SK-N-SH (cell line): ENCODE results near the gene PRKAG1.

ENCODE experiments used
- EP300 ChIP-seq, 2 experiments: IDR thresholded peaks; 2 replicates each; pipeline versions ENCODE4 v1.4.0 to v1.6.1; 2012; ENCODE audit warnings: borderline replicate concordance in 1 of 2, low read depth in 1 of 2, low read length in 1 of 2
- FOSL2 ChIP-seq: IDR thresholded peaks from 2 replicates; pipeline ENCODE4 v1.4.0; 2012; ENCODE audit warnings: low read depth, mild to moderate bottlenecking, moderate library complexity, borderline replicate concordance
- GABPA ChIP-seq: IDR thresholded peaks from 2 replicates; pipeline ENCODE4 v1.4.0; 2012; ENCODE audit warnings: low read depth, mild to moderate bottlenecking
- MXI1 ChIP-seq: IDR thresholded peaks from 2 replicates; pipeline ENCODE4 v1.6.1; 2012; ENCODE audit warnings: mild to moderate bottlenecking, low read depth, low read length, improper control_type of control experiment
- POLR2AphosphoS5 ChIP-seq: IDR thresholded peaks from 2 replicates; pipeline ENCODE4 v1.6.1; 2012; ENCODE audit warnings: low read depth, low read length
- RXRA ChIP-seq: IDR thresholded peaks from 2 replicates; pipeline ENCODE4 v1.4.0; 2012; ENCODE audit warnings: low read depth, mild to moderate bottlenecking, borderline replicate concordance
- YY1 ChIP-seq: IDR thresholded peaks from 2 replicates; pipeline ENCODE4 v1.4.0; 2012; ENCODE audit warnings: low read depth, mild to moderate bottlenecking
- TF ChIP-seq, protein P1 (sequence below): fragments of 150-350 bp; IDR thresholded peaks from 2 replicates; pipeline ENCODE4 v1.6.1; 2017; ENCODE audit warnings: antibody characterized with exemption, low read length, low read depth, borderline replicate concordance
- TF ChIP-seq, protein P2 (sequence below): IDR thresholded peaks from 2 replicates; pipeline ENCODE4 v1.4.0; 2012; ENCODE audit warnings: low read depth
- TF ChIP-seq, protein P3 (sequence below): IDR thresholded peaks from 2 replicates; pipeline ENCODE4 v1.6.1; 2012; ENCODE audit warnings: mild to moderate bottlenecking, low read depth, low read length, moderate library complexity
- TF ChIP-seq, protein P4 (sequence below): fragments of 200-600 bp; sonication (generic); IDR thresholded peaks from 2 replicates; pipeline ENCODE4 v1.6.1; 2017; ENCODE audit warnings: antibody characterized with exemption, mild to moderate bottlenecking, moderate library complexity
- TF ChIP-seq, protein P5 (sequence below): IDR thresholded peaks from 2 replicates; pipeline ENCODE4 v1.4.0; 2012; ENCODE audit warnings: low read depth, borderline replicate concordance

DNA sequence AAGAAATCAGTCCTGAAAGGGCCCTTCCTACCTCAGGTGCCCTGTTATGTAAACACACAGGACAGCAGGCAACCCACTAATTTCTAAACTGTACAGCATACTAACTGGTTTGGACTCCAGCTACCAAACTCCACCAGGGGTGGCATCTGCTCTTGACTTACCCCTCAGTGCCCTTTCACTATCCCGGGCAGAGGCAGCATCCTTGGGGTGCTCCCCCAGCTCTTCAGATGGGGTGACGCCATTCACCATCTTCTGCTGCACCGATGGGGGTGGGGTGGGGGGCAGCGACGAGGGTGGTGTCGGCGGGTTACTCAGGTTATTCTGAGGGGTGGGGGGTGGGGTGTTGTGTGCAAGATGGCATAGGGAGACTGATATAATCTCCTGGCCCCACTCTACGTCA is 11.5 kb upstream of the PRKAG1 start:
- TF ChIP-seq, protein P1, sequence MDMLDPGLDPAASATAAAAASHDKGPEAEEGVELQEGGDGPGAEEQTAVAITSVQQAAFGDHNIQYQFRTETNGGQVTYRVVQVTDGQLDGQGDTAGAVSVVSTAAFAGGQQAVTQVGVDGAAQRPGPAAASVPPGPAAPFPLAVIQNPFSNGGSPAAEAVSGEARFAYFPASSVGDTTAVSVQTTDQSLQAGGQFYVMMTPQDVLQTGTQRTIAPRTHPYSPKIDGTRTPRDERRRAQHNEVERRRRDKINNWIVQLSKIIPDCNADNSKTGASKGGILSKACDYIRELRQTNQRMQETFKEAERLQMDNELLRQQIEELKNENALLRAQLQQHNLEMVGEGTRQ, result no peak
- TF ChIP-seq MXI1 (no peak), POLR2AphosphoS5 (no peak), FOSL2 (no peak), GABPA (no peak), YY1 (no peak), RXRA (no peak), EP300 (IDR thresholded peaks at IDR 0.05; ENCODE audit: borderline replicate concordance in 1 of 2, low read depth in 1 of 2, low read length in 1 of 2) (no peak)
- TF ChIP-seq, protein P2, sequence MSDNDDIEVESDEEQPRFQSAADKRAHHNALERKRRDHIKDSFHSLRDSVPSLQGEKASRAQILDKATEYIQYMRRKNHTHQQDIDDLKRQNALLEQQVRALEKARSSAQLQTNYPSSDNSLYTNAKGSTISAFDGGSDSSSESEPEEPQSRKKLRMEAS, result no peak
- TF ChIP-seq, protein P3, sequence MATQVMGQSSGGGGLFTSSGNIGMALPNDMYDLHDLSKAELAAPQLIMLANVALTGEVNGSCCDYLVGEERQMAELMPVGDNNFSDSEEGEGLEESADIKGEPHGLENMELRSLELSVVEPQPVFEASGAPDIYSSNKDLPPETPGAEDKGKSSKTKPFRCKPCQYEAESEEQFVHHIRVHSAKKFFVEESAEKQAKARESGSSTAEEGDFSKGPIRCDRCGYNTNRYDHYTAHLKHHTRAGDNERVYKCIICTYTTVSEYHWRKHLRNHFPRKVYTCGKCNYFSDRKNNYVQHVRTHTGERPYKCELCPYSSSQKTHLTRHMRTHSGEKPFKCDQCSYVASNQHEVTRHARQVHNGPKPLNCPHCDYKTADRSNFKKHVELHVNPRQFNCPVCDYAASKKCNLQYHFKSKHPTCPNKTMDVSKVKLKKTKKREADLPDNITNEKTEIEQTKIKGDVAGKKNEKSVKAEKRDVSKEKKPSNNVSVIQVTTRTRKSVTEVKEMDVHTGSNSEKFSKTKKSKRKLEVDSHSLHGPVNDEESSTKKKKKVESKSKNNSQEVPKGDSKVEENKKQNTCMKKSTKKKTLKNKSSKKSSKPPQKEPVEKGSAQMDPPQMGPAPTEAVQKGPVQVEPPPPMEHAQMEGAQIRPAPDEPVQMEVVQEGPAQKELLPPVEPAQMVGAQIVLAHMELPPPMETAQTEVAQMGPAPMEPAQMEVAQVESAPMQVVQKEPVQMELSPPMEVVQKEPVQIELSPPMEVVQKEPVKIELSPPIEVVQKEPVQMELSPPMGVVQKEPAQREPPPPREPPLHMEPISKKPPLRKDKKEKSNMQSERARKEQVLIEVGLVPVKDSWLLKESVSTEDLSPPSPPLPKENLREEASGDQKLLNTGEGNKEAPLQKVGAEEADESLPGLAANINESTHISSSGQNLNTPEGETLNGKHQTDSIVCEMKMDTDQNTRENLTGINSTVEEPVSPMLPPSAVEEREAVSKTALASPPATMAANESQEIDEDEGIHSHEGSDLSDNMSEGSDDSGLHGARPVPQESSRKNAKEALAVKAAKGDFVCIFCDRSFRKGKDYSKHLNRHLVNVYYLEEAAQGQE, result no peak
- TF ChIP-seq, protein P4, sequence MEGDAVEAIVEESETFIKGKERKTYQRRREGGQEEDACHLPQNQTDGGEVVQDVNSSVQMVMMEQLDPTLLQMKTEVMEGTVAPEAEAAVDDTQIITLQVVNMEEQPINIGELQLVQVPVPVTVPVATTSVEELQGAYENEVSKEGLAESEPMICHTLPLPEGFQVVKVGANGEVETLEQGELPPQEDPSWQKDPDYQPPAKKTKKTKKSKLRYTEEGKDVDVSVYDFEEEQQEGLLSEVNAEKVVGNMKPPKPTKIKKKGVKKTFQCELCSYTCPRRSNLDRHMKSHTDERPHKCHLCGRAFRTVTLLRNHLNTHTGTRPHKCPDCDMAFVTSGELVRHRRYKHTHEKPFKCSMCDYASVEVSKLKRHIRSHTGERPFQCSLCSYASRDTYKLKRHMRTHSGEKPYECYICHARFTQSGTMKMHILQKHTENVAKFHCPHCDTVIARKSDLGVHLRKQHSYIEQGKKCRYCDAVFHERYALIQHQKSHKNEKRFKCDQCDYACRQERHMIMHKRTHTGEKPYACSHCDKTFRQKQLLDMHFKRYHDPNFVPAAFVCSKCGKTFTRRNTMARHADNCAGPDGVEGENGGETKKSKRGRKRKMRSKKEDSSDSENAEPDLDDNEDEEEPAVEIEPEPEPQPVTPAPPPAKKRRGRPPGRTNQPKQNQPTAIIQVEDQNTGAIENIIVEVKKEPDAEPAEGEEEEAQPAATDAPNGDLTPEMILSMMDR, result no peak
- TF ChIP-seq, protein P5, sequence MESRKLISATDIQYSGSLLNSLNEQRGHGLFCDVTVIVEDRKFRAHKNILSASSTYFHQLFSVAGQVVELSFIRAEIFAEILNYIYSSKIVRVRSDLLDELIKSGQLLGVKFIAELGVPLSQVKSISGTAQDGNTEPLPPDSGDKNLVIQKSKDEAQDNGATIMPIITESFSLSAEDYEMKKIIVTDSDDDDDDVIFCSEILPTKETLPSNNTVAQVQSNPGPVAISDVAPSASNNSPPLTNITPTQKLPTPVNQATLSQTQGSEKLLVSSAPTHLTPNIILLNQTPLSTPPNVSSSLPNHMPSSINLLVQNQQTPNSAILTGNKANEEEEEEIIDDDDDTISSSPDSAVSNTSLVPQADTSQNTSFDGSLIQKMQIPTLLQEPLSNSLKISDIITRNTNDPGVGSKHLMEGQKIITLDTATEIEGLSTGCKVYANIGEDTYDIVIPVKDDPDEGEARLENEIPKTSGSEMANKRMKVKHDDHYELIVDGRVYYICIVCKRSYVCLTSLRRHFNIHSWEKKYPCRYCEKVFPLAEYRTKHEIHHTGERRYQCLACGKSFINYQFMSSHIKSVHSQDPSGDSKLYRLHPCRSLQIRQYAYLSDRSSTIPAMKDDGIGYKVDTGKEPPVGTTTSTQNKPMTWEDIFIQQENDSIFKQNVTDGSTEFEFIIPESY, result no peak
